B cell (primary cell): ENCODE measurements around the gene PARD3. TPM values are rescaled to one million over a fixed set of nuclear protein-coding genes. Genes with fewer than 3 reads are reported as not detected.

Source experiments
- ATAC-seq: fragments of 200-7000 bp; cut with Tn5 transposase; one replicate; pipeline ENCODE4 v1.10.0; 2021; ENCODE audit warnings: low read depth, mild to moderate bottlenecking, moderate number of reproducible peaks, moderate library complexity
- CTCF ChIA-PET: fragments of 350-600 bp; sonication (Branson Sonifier 250); formaldehyde crosslinking; loops from one replicate; lab custom pipeline; 2021; ENCODE audit warnings: antibody characterized with exemption, inconsistent platforms; lab: Charles Lee
- POLR2A ChIA-PET: fragments of 350-600 bp; sonication (Branson Sonifier 250); formaldehyde crosslinking; loops from one replicate; lab custom pipeline; 2021; ENCODE audit warnings: antibody characterized with exemption; lab: Charles Lee
- DNase-seq: peaks from one replicate; pipeline ENCODE4 v3.0.0; 2013
- H2AFZ ChIP-seq: 2 replicates; pipeline ENCODE4 v1.6.1; 2012; ENCODE audit warnings: mild to moderate bottlenecking, low read depth, low read length; ENCODE audit not compliant: insufficient read depth, poor library complexity, severe bottlenecking
- H3K27ac ChIP-seq, 2 donors: 1 replicate in 1 of 2; 2 replicates in 1 of 2; pipeline ENCODE4 v1.5.1; 2012 to 2013; ENCODE audit warnings: low read length in 2 of 2, mild to moderate bottlenecking in 2 of 2, moderate library complexity in 1 of 2
- H3K27me3 ChIP-seq, 4 experiments: fragments of 200-600 bp in 1 of 4; sonication (generic) in 1 of 4; replicated peaks in 1 of 4; 1 replicate in 2 of 4; 2 replicates in 2 of 4; pipeline versions ENCODE4 v1.6.1 to v1.7.0; 2013 to 2016; ENCODE audit warnings: low read length in 3 of 4, mild to moderate bottlenecking in 2 of 4, mixed read lengths in 1 of 4, moderate library complexity in 1 of 4; ENCODE audit not compliant: insufficient read depth in 4 of 4, control insufficient read depth in 3 of 4; ENCODE audit errors: control extremely low read depth in 1 of 4
- H3K36me3 ChIP-seq, 2 experiments: replicated peaks in 1 of 2; 1 replicate in 1 of 2; 2 replicates in 1 of 2; pipeline versions ENCODE4 v1.6.1 to v1.7.1; 2013; ENCODE audit warnings: low read length in 1 of 2; ENCODE audit not compliant: insufficient read depth in 2 of 2, control insufficient read depth in 1 of 2; ENCODE audit errors: control extremely low read depth in 1 of 2, extremely low read depth in 1 of 2
- H3K4me1 ChIP-seq, 2 donors: fragments of 200-600 bp in 1 of 2; sonication (generic) in 1 of 2; 1 replicate in 1 of 2; 2 replicates in 1 of 2; pipeline versions ENCODE4 v1.5.1 to v1.6.1; 2013 to 2017; ENCODE audit warnings: low read length in 2 of 2; ENCODE audit not compliant: control insufficient read depth in 2 of 2, insufficient read depth in 2 of 2
- H3K4me2 ChIP-seq: replicated peaks from 2 replicates; pipeline ENCODE3; 2012; ENCODE audit warnings: mild to moderate bottlenecking, low read depth, low read length; ENCODE audit not compliant: poor library complexity, severe bottlenecking
- H3K4me3 ChIP-seq, 5 experiments: fragments of 200-600 bp in 1 of 5; sonication (generic) in 1 of 5; 1 replicate in 3 of 5; 2 replicates in 2 of 5; pipeline versions ENCODE4 v1.5.1 to v1.7.0; 2011 to 2016; ENCODE audit warnings: low read length in 4 of 5, mild to moderate bottlenecking in 4 of 5, low read depth in 2 of 5, control low read depth in 1 of 5, moderate library complexity in 1 of 5; ENCODE audit not compliant: insufficient read depth in 1 of 5; ENCODE audit errors: control extremely low read depth in 1 of 5, extremely low read depth in 1 of 5
- H3K79me2 ChIP-seq: fragments of 200-600 bp; sonication (generic); one replicate; pipeline ENCODE4 v1.6.0; 2016; ENCODE audit warnings: low read length; ENCODE audit not compliant: control insufficient read depth, insufficient read depth
- H3K9ac ChIP-seq: fragments of 200-600 bp; sonication (generic); 2 replicates; pipeline ENCODE4 v1.6.1; 2017; ENCODE audit warnings: mild to moderate bottlenecking, low read length, moderate library complexity
- H3K9me3 ChIP-seq, 3 donors: one replicate each; pipeline versions ENCODE4 v1.6.1 to v1.7.1; 2013; ENCODE audit warnings: low read length in 2 of 3; ENCODE audit not compliant: control insufficient read depth in 2 of 3, insufficient read depth in 1 of 3; ENCODE audit errors: control extremely low read depth in 1 of 3
- H4K20me1 ChIP-seq: 2 replicates; pipeline ENCODE4 v1.6.0; 2012; ENCODE audit warnings: mild to moderate bottlenecking, low read length; ENCODE audit not compliant: insufficient read depth, control insufficient read depth, poor library complexity, severe bottlenecking
- H3K27ac Mint-ChIP-seq: one replicate; pipeline ENCODE4 v1.8.0; 2021; ENCODE audit warnings: mixed read lengths
- H3K27me3 Mint-ChIP-seq: one replicate; pipeline ENCODE4 v1.8.0; 2021; ENCODE audit warnings: mixed read lengths
- H3K4me1 Mint-ChIP-seq: one replicate; pipeline ENCODE4 v1.8.0; 2021; ENCODE audit warnings: mixed read lengths
- H3K4me3 Mint-ChIP-seq: one replicate; pipeline ENCODE4 v1.8.0; 2021; ENCODE audit warnings: mixed read lengths
- H3K9me3 Mint-ChIP-seq: one replicate; pipeline ENCODE4 v1.8.0; 2022; ENCODE audit warnings: mixed read lengths; ENCODE audit not compliant: insufficient read depth
- EZH2 ChIP-seq: IDR thresholded peaks from 2 replicates; pipeline ENCODE4 v1.6.1; 2012; ENCODE audit warnings: borderline replicate concordance, low read depth, mild to moderate bottlenecking, moderate library complexity, low read length; ENCODE audit not compliant: insufficient read depth, poor library complexity, severe bottlenecking
- WGBS: methylation state at CpG from one replicate; pipeline ENCODE4 v1.1.5; 2013; ENCODE audit warnings: missing lambda C conversion rate; ENCODE audit not compliant: insufficient coverage; 5-methylcytosine and 5-hydroxymethylcytosine counted together
- intact Hi-C: fragments of 100-400 bp; cut with micrococcal nuclease; formaldehyde crosslinking; loops from one replicate; pipeline ENCODE4 v1.10.0; 2022
- polyA plus RNA-seq: library from polyadenylated mRNA; depleted of rRNA; stranded (reverse); fragments of >200 nt; gene quantifications from 2 replicates; pipeline ENCODE4 v1.2.3, GENCODE V29; 2012
- total RNA-seq, 2 donors: library from RNA; stranded (reverse); fragments of 120-200 nt in 1 of 2; gene quantifications; 1 replicate in 1 of 2; 2 replicates in 1 of 2; pipeline versions ENCODE4 v1.2.3 to v1.2.4, GENCODE V29; 2013 to 2022
- TF ChIP-seq, protein P1 (sequence below): fragments of 200-600 bp; IDR thresholded peaks from one replicate; pipeline ENCODE4 v1.8.0; 2022; ENCODE audit warnings: antibody characterized with exemption, mild to moderate bottlenecking

The PARD3 gene
- total and polyA plus RNA-seq, 2 donors (not counting 1 experiment from before 2014, with no cell fraction given) = not detected

DNA sequence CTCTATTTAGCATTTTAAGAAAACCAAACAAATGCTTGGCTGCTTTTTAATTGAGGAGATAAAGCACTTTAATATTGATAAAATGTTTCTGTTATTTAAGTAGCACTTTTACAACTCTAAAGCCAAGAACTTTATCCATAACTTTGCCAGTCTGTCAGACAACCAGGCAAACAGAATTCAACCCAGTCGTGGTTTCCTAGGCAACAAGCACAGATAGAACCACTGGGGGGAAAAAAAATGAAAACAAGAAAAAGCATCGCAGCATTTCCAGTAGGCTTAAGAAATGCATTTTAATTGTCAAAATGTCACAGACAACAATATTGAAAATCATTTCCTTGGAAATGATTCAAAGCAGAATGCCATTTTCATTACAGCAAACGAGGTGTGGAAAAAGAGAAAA lies 323.4 kb downstream of the PARD3 start:
- intact Hi-C loops = no loop called here
- Histone ChIP-seq H4K20me1 (no peaks in the 10 kb centered on the region), H3K4me3 (no peak overlapping the region), H3K9me3 (no peaks in the 10 kb centered on the region), H3K27me3 (no peaks in the 10 kb centered on the region), H3K9ac (no peak overlapping the region), H2AFZ (no peak overlapping the region), H3K4me2 (no peak overlapping the region), H3K79me2 (no peaks in the 10 kb centered on the region), H3K4me1 (no peaks in the 10 kb centered on the region), H3K36me3 (no peaks in the 10 kb centered on the region), H3K27ac (no peak overlapping the region)
- POLR2A ChIA-PET = no interaction called here
- no peaks in the 10 kb centered on the region for H3K9me3 Mint-ChIP-seq
- no peaks in the 10 kb centered on the region for H3K27me3 Mint-ChIP-seq
- ATAC-seq (no peak), DNase-seq (no peak)
- CTCF ChIA-PET = no interaction called here
- WGBS = no CpG with 5 or more reads among the region's 3 CpGs
- no peak overlapping the region for H3K4me3 Mint-ChIP-seq
- H3K4me1 Mint-ChIP-seq = no peaks in the 10 kb centered on the region
- no peak overlapping the region for H3K27ac Mint-ChIP-seq
- TF ChIP-seq, protein P1, sequence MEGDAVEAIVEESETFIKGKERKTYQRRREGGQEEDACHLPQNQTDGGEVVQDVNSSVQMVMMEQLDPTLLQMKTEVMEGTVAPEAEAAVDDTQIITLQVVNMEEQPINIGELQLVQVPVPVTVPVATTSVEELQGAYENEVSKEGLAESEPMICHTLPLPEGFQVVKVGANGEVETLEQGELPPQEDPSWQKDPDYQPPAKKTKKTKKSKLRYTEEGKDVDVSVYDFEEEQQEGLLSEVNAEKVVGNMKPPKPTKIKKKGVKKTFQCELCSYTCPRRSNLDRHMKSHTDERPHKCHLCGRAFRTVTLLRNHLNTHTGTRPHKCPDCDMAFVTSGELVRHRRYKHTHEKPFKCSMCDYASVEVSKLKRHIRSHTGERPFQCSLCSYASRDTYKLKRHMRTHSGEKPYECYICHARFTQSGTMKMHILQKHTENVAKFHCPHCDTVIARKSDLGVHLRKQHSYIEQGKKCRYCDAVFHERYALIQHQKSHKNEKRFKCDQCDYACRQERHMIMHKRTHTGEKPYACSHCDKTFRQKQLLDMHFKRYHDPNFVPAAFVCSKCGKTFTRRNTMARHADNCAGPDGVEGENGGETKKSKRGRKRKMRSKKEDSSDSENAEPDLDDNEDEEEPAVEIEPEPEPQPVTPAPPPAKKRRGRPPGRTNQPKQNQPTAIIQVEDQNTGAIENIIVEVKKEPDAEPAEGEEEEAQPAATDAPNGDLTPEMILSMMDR = no peak

DNA sequence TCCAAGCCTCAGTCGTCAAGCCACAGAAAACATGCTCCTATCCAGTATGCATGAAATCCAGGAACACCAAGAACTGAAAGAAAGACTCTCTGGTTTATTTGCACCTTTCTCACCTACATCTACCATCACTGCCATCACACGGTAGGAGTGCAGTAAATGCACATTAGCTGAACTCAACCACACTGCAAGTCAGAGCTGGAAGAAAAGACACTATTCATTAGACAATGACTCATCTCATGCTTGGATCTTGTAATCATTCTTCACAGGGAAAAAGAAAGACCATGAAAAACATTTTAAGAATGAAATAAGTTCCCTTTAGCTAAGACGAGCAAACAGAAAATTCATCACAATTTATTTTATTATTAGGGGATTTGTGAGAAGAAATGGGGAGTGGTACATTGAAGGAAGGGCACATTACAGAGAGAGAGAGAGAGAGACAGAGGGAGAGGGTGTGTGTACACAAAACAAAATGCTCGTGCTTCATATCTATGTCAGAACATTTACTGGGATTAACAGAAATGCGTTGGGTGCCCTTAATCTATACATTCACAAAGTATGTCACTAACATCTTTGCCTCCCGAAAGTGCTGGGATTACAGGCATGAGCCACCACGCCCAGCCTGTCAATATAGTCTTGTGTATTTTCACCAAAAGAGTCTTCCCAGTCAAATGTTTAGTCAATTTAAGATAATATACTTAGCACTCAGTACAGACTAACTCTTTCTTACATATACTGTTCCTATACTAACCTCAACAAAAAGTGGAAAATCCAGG lies 324.9 kb downstream of the PARD3 start:
- CTCF ChIA-PET = no interaction called here
- no peak overlapping the region for H3K4me2 ChIP-seq
- no peaks in the 10 kb centered on the region for H3K4me1 ChIP-seq
- no peaks in the 10 kb centered on the region for H3K4me1 Mint-ChIP-seq
- 80% methylated on average over 2 of the region's 7 CpGs for WGBS
- H3K9me3 Mint-ChIP-seq = no peaks in the 10 kb centered on the region
- H3K27ac ChIP-seq = no peak overlapping the region
- H3K36me3 ChIP-seq = no peaks in the 10 kb centered on the region
- DNase-seq = no peak
- H3K4me3 Mint-ChIP-seq = no peak overlapping the region
- H4K20me1 ChIP-seq = no peaks in the 10 kb centered on the region
- no peak for TF ChIP-seq EZH2
- TF ChIP-seq, protein P1 = no peak
- H3K4me3 ChIP-seq = no peak overlapping the region
- H3K27ac Mint-ChIP-seq = no peak overlapping the region
- POLR2A ChIA-PET = no interaction called here
- no peaks in the 10 kb centered on the region for H3K27me3 Mint-ChIP-seq
- intact Hi-C loops = no loop called here
- H3K27me3 ChIP-seq = no peaks in the 10 kb centered on the region
- H2AFZ ChIP-seq = no peak overlapping the region
- no peaks in the 10 kb centered on the region for H3K79me2 ChIP-seq
- ATAC-seq = no peak
- no peak overlapping the region for H3K9ac ChIP-seq
- H3K9me3 ChIP-seq = no peaks in the 10 kb centered on the region
